Raji (cell line): Measurements from ENCODE around the gene MATN4.

ENCODE experiments used
- POLR2A ChIP-seq: IDR thresholded peaks from 2 replicates; pipeline ENCODE4 v1.6.1; 2011; ENCODE audit warnings: low read depth, low read length, control low read depth; ENCODE audit not compliant: insufficient read depth

The MATN4 gene

GRCh38 chr20:45258259-45258658 is 49.8 kb downstream of the MATN4 start:
- no peak for TF ChIP-seq POLR2A

- no peak for TF ChIP-seq POLR2A
These were observed 50.4 kb downstream of the MATN4 start for GRCh38 chr20:45257711-45258110.

- no peak for TF ChIP-seq POLR2A
These were observed 50.9 kb downstream of the MATN4 start for GRCh38 chr20:45257161-45257560.

GRCh38 chr20:45254383-45255262 is 53.5 kb downstream of the MATN4 start, which contains the start of gene SLPI:
TSS of gene SLPI (minus strand) at chr20:45254564. CDS start at chr20:45254543, 21 bp downstream.
- no peak for TF ChIP-seq POLR2A

GRCh38 chr20:45253261-45253660 is 54.8 kb downstream of the MATN4 start:
- no peak for TF ChIP-seq POLR2A

GRCh38 chr20:45251884-45252560 is 56.1 kb downstream of the MATN4 start:
- no peak for TF ChIP-seq POLR2A

- TF ChIP-seq POLR2A, result no peak
These were observed 59.5 kb downstream of the MATN4 start for GRCh38 chr20:45248609-45249008.

- TF ChIP-seq POLR2A, result no peak
These were observed 60.2 kb downstream of the MATN4 start for GRCh38 chr20:45247865-45248264.

- TF ChIP-seq POLR2A, result no peak
These were observed 62.0 kb downstream of the MATN4 start for GRCh38 chr20:45246109-45246508.
